Heart left ventricle (tissue), 13 donors: ENCODE results near the gene NEUROG1.

Source experiments
- CTCF ChIP-seq, 12 donors: fragments of 200-600 bp; sonication (generic) in 4 of 12; IDR thresholded peaks; one replicate each; pipeline versions ENCODE4 v1.5.0 to v1.8.0; 2018 to 2022; ENCODE audit warnings: antibody characterized with exemption in 12 of 12, mild to moderate bottlenecking in 5 of 12
- POLR2A ChIP-seq, 2 donors: fragments of 450-650 bp; IDR thresholded peaks; one replicate each; pipeline ENCODE4 v1.6.1; 2017; ENCODE audit warnings: antibody characterized with exemption in 2 of 2, mild to moderate bottlenecking in 2 of 2, moderate library complexity in 2 of 2
- donor health status: ischemic (EF 13 %, LVEDD 7.1; RV severe dilation, severe dysfunction).
- donor health status: DM: no; HTN: yes; CAD: no.
- donor health status: DM: no; HTN: no; CAD: no.
- donor health status: ischemic (EF 25% LVEDD 6.9; RV normal size, moderate dysfunction).
- donor health status: ischemic (EF 25% LVEDD 5.7; RV mildly dilated, moderate dysfunction).
- donor health status: ischemic (EF 35%, LVEDD 5.7; RV mildly dilated, moderate dysfunction).
- donor health status: nonischemic (EF 11% LVEDD 7.7; RV severe dilation, severe dysfunction).
- donor health status: DM: yes; HTN: yes; CAD: no.
- donor health status: PGD.
- donor health status: ischemic (EF 29% LVEDD 5.4; RV normal size, mild dysfunction).
- donor health status: nonischemic (EF 23%, LVEDD 6.1; RV moderate dilation, normal function).

- TF ChIP-seq POLR2A (IDR thresholded peaks at IDR 0.05) (no peak), CTCF (IDR thresholded peaks at IDR 0.05) (no peak)
Observed at GRCh38 chr5:135545099-135545498, 9.3 kb upstream of the NEUROG1 start.
